Esophagus muscularis mucosa (tissue), 4 donors: ENCODE measurements around the gene SLC2A10. TPM values are rescaled to one million over a fixed set of nuclear protein-coding genes. Genes with fewer than 3 reads are reported as not detected.

Experiments
- DNase-seq: peaks from one replicate; pipeline ENCODE4 v3.0.0-alpha.2; 2017; ENCODE audit errors: extremely low spot score
- H3K27ac ChIP-seq, 4 donors: fragments of 200-600 bp; sonication (generic); replicated peaks in 1 of 4; 1 replicate in 3 of 4; 2 replicates in 1 of 4; pipeline ENCODE4 v1.5.1; 2016 to 2019; ENCODE audit warnings: mild to moderate bottlenecking in 1 of 4
- H3K27me3 ChIP-seq, 4 donors: fragments of 200-600 bp; sonication (generic); one replicate each; pipeline versions ENCODE4 v1.5.1 to v1.6.0; 2016 to 2019
- H3K36me3 ChIP-seq, 4 donors: fragments of 200-600 bp; sonication (generic); one replicate each; pipeline ENCODE4 v1.5.1; 2016 to 2019
- H3K4me1 ChIP-seq, 4 donors: fragments of 200-600 bp; sonication (generic); one replicate each; pipeline ENCODE4 v1.5.1; 2016 to 2019
- H3K4me3 ChIP-seq, 4 donors: fragments of 200-600 bp; sonication (generic); 1 replicate in 2 of 4; 2 replicates in 2 of 4; pipeline ENCODE4 v1.5.1; 2016 to 2019; ENCODE audit warnings: mild to moderate bottlenecking in 4 of 4, moderate library complexity in 1 of 4
- H3K9me3 ChIP-seq, 4 donors: fragments of 200-600 bp; sonication (generic); 1 replicate in 3 of 4; 2 replicates in 1 of 4; pipeline ENCODE4 v1.5.1; 2016 to 2019
- CTCF ChIP-seq, 3 experiments: fragments of 200-600 bp in 2 of 3; fragments of 450-650 bp in 1 of 3; sonication (generic) in 2 of 3; IDR thresholded peaks; one replicate each; pipeline ENCODE4 v1.5.1; 2017 to 2019; ENCODE audit warnings: antibody characterized with exemption in 3 of 3, mild to moderate bottlenecking in 2 of 3, moderate library complexity in 1 of 3
- EP300 ChIP-seq: sonication (generic); formaldehyde crosslinking; IDR thresholded peaks from one replicate; pipeline ENCODE4 v1.6.1; 2017; ENCODE audit warnings: antibody characterized with exemption
- POLR2A ChIP-seq: fragments of 450-650 bp; IDR thresholded peaks from one replicate; pipeline ENCODE4 v1.6.1; 2017; ENCODE audit warnings: antibody characterized with exemption, moderate library complexity, mild to moderate bottlenecking, low read depth
- POLR2AphosphoS5 ChIP-seq, 2 donors: sonication (generic); formaldehyde crosslinking; IDR thresholded peaks; one replicate each; pipeline ENCODE4 v1.6.1; 2017; ENCODE audit warnings: antibody characterized with exemption in 2 of 2
- WGBS: methylation state at CpG from one replicate; pipeline ENCODE4 v1.1.5; 2018; 5-methylcytosine and 5-hydroxymethylcytosine counted together
- intact Hi-C: fragments of 100-400 bp; cut with DNase I; formaldehyde crosslinking; loops from one replicate; pipeline ENCODE4 v1.15.1; 2023
- total RNA-seq, 4 donors: library from RNA; depleted of rRNA; stranded (reverse); fragments of >200 nt; gene quantifications; one replicate each; pipeline versions ENCODE4 v1.1.0 to v1.2.1, GENCODE V29; 2016

Gene SLC2A10
- total RNA-seq, 4 donors from 2014 or later: 9.6 to 27.0 (median 15.3) TPM

GRCh38 chr20:46671866-46672542 lies 37.4 kb upstream of the SLC2A10 start:
- H3K27me3 ChIP-seq: no peaks in the 10 kb centered on the region
- H3K36me3 ChIP-seq: no peaks in the 10 kb centered on the region
- no peak for DNase-seq
- no peaks in the 10 kb centered on the region for H3K4me1 ChIP-seq
- TF ChIP-seq EP300: no peak
- TF ChIP-seq CTCF (IDR thresholded peaks at IDR 0.05): no peak
- no peak for TF ChIP-seq POLR2AphosphoS5 (IDR thresholded peaks at IDR 0.05)
- TF ChIP-seq POLR2A: no peak
- intact Hi-C loops: no loop called here
- WGBS: 100% methylated on average over 3 of the region's 3 CpGs
- H3K27ac ChIP-seq: no peak overlapping the region
- no peak overlapping the region for H3K4me3 ChIP-seq
- H3K9me3 ChIP-seq: peaks cover 0 to 25% (median 0%) of the 10 kb centered on the region in 4 donors

- TF ChIP-seq EP300 (no peak), POLR2AphosphoS5 (IDR thresholded peaks at IDR 0.05) (no peak), POLR2A (no peak), CTCF (IDR thresholded peaks at IDR 0.05) (no peak)
- Histone ChIP-seq H3K9me3 (peaks cover 0 to 25% (median 0%) of the 10 kb centered on the region in 4 donors), H3K36me3 (no peaks in the 10 kb centered on the region), H3K27ac (no peak overlapping the region), H3K4me3 (no peak overlapping the region), H3K4me1 (no peaks in the 10 kb centered on the region), H3K27me3 (no peaks in the 10 kb centered on the region)
- no peak for DNase-seq
- 98% methylated on average over 4 of the region's 5 CpGs for WGBS
- intact Hi-C loops: no loop called here
Observed at GRCh38 chr20:46672543-46673148, 36.8 kb upstream of the SLC2A10 start.

GRCh38 chr20:46673394-46674252 lies 35.8 kb upstream of the SLC2A10 start:
- no peaks in the 10 kb centered on the region for H3K36me3 ChIP-seq
- intact Hi-C loops: no loop called here

More at GRCh38 chr20:46673394-46674252, 35.8 kb upstream of the SLC2A10 start:
- no peaks in the 10 kb centered on the region for H3K27me3 ChIP-seq
- H3K9me3 ChIP-seq: peaks cover 0 to 25% (median 0%) of the 10 kb centered on the region in 4 donors
- no peak overlapping the region for H3K4me3 ChIP-seq
- H3K27ac ChIP-seq: no peak overlapping the region
- TF ChIP-seq EP300: no peak
- no peak for TF ChIP-seq POLR2AphosphoS5 (IDR thresholded peaks at IDR 0.05)
- no peak for TF ChIP-seq POLR2A
- TF ChIP-seq CTCF (IDR thresholded peaks at IDR 0.05): no peak
- no peak for DNase-seq
- H3K4me1 ChIP-seq: no peaks in the 10 kb centered on the region
- 86% methylated on average over 11 of the region's 11 CpGs for WGBS
